Effector memory CD8-positive, alpha-beta T cell (primary cell): Measurements from ENCODE around the gene CPB2.

Experiments
- ATAC-seq: fragments of 150-1000 bp; cut with Tn5 transposase; replicated peaks from 2 replicates; pipeline ENCODE4 v1.10.0; 2021; ENCODE audit warnings: mild to moderate bottlenecking, moderate library complexity
- DNase-seq, 3 experiments: peaks; one replicate each; pipeline ENCODE4 v3.0.0; 2021
- H3K27ac Mint-ChIP-seq, 2 donors: one replicate each; pipeline ENCODE4 v1.8.0; 2022; ENCODE audit warnings: mild to moderate bottlenecking in 2 of 2, mixed read lengths in 2 of 2, moderate library complexity in 2 of 2
- H3K27me3 Mint-ChIP-seq, 2 donors: one replicate each; pipeline ENCODE4 v1.8.0; 2022; ENCODE audit warnings: mixed read lengths in 2 of 2
- H3K36me3 Mint-ChIP-seq: one replicate; pipeline ENCODE4 v1.8.0; 2022; ENCODE audit warnings: mild to moderate bottlenecking, moderate library complexity, mixed read lengths; ENCODE audit not compliant: insufficient read depth
- H3K4me1 Mint-ChIP-seq, 2 donors: one replicate each; pipeline ENCODE4 v1.8.0; 2022; ENCODE audit warnings: low read depth in 2 of 2, mixed read lengths in 2 of 2
- H3K4me3 Mint-ChIP-seq, 2 donors: one replicate each; pipeline ENCODE4 v1.8.0; 2022; ENCODE audit warnings: mild to moderate bottlenecking in 2 of 2, mixed read lengths in 2 of 2, moderate library complexity in 2 of 2
- H3K9me3 Mint-ChIP-seq, 2 donors: one replicate each; pipeline ENCODE4 v1.8.0; 2022; ENCODE audit warnings: mixed read lengths in 2 of 2

CPB2 gene

DNA sequence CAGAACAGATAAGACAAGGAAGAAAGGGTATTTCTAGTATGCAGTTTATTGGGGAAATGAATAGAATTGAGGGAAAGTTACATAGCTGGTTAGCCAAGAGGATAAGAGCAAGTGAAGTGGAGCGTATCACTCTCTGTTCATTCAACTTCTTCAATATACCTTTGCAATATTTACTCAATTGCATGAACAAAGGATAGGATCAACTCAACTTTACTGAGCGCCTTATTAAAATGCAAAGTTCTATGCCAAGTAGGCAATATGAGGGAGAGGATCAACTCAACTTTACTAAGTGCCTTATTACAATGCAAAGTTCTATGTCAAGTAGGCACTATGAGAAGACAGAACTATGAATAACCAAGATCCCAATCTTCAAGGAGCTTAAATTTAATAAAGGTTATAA lies 96.2 kb downstream of the CPB2 start:
- no peaks in the 10 kb centered on the region for H3K4me1 Mint-ChIP-seq
- DNase-seq = no peak
- H3K4me3 Mint-ChIP-seq = no peak overlapping the region
- no peaks in the 10 kb centered on the region for H3K9me3 Mint-ChIP-seq
- no peaks in the 10 kb centered on the region for H3K27me3 Mint-ChIP-seq
- H3K36me3 Mint-ChIP-seq = peaks cover 51% of the 10 kb centered on the region
- ATAC-seq = no peak
- peak overlapping the region in 1 of 2 donors; percentile 3 for H3K27ac Mint-ChIP-seq

DNA sequence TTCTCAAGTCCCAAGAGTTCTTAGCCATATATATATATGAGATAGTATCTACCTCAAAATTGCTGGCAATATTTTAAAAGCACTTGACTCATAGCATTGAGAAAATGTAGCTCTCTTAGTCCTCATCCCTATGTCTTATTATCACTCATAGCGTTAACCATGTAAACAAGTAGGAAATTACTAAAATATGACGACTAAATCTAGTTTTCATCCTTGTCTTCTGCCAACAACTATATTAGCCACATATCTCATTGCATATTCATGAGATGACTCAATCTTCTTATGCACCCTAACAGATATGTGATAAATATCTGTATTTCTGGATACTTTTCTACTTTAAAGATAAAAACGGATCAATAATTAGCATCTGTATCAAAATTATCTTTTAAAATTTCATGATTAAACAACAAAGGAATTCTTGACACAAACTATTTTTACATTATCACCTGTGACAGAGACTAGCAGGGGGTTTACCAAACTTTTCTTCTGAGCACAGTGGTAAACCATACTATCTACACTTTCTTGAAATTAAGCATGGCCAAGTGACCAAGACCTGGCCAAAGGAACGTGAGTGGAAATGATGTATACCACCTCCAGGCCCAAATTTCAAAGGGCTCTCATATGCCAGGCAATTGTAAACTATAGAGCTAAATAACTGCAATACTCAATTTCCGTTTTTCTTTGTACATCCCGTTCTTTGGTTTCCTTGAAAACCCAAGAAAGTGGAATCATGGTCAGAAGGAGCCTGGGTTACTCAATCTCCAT lies 98.0 kb downstream of the CPB2 start:
- Mint-ChIP-seq H3K9me3 (no peaks in the 10 kb centered on the region), H3K4me1 (no peaks in the 10 kb centered on the region), H3K27me3 (no peaks in the 10 kb centered on the region), H3K27ac (no peak overlapping the region), H3K4me3 (no peak overlapping the region), H3K36me3 (peaks cover 54% of the 10 kb centered on the region)
- ATAC-seq (no peak), DNase-seq (no peak)

DNA sequence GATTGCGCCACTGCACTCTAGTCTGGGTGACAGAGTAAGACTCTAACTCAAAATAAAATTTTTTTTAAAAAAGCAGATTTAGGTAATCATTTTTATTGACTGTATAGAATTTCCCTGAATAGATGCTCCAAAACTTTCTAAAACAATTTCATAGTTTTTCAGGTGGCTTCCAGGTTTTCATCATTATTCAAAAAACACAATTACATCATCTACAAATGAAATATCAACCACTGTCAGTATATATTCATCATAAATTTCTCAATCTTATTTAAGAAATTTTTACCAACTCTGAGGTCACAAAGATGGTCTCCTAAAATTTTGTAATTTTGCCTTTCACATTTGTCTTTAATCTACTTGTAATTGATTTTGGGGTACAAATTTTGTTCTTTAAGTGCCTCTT lies 100.3 kb downstream of the CPB2 start:
- H3K9me3 Mint-ChIP-seq = no peaks in the 10 kb centered on the region
- H3K27me3 Mint-ChIP-seq = no peaks in the 10 kb centered on the region
- DNase-seq = no peak
- no peak overlapping the region for H3K4me3 Mint-ChIP-seq
- H3K4me1 Mint-ChIP-seq = no peaks in the 10 kb centered on the region
- ATAC-seq = no peak
- H3K27ac Mint-ChIP-seq = no peak overlapping the region
- peaks cover 58% of the 10 kb centered on the region for H3K36me3 Mint-ChIP-seq
